ENCODE data around the gene ZNF341.

DNA sequence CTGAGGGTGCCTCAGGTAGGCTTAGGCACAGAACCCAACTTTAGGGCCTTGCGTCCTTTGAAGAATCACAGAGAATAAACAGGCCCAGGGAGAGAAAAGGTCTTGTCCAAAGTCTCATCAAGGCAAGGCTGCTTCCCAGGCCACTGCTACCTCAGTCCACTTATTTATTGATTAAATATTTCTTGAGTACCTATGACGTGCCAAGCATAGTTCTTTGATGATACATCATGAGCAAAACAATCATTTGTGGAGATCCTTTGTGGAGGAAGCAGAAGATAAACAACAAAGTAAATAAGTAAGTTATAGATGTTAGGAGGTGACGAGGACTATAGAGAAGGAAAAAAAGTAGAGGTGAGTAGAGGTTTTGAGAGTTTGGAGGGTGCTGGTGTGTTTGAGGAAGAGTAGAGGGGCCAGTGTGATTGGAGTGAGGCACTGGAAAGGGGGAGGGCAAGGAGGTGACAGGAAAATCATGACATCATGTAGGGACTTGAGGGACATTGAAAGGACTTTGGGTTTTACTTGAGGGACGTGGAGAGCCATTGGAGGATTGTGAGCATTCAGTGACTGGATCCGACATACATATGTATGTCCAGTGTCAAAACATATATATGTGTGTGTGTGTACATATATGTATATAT, 65.2 kb downstream of the ZNF341 start:
- TF ChIP-seq, protein P1, sequence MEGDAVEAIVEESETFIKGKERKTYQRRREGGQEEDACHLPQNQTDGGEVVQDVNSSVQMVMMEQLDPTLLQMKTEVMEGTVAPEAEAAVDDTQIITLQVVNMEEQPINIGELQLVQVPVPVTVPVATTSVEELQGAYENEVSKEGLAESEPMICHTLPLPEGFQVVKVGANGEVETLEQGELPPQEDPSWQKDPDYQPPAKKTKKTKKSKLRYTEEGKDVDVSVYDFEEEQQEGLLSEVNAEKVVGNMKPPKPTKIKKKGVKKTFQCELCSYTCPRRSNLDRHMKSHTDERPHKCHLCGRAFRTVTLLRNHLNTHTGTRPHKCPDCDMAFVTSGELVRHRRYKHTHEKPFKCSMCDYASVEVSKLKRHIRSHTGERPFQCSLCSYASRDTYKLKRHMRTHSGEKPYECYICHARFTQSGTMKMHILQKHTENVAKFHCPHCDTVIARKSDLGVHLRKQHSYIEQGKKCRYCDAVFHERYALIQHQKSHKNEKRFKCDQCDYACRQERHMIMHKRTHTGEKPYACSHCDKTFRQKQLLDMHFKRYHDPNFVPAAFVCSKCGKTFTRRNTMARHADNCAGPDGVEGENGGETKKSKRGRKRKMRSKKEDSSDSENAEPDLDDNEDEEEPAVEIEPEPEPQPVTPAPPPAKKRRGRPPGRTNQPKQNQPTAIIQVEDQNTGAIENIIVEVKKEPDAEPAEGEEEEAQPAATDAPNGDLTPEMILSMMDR (IDR thresholded peaks at IDR 0.05), result no peak
- TF ChIP-seq POLR2A (IDR thresholded peaks at IDR 0.05) (no peak), POLR2AphosphoS5 (IDR thresholded peaks at IDR 0.05) (no peak), EP300 (IDR thresholded peaks at IDR 0.05) (no peak)

Data from sigmoid colon (tissue), 4 donors.